Tibial nerve (tissue), 4 donors: Measurements from ENCODE around the gene MAN1A1. TPM values are rescaled to one million over a fixed set of nuclear protein-coding genes. Genes with fewer than 3 reads are reported as not detected.

Source experiments
- DNase-seq, 2 donors: peaks; one replicate each; pipeline ENCODE4 v3.0.0-alpha.2; 2019; ENCODE audit warnings: low spot score in 2 of 2
- H3K27ac ChIP-seq, 4 donors: fragments of 200-600 bp; sonication (generic) in 3 of 4; one replicate each; pipeline ENCODE4 v1.5.1; 2017 to 2019; ENCODE audit warnings: mild to moderate bottlenecking in 1 of 4
- H3K27me3 ChIP-seq, 2 donors: fragments of 200-600 bp; sonication (generic) in 1 of 2; one replicate each; pipeline versions ENCODE4 v1.5.1 to v1.6.0; 2017 to 2019
- H3K36me3 ChIP-seq, 3 donors: fragments of 200-600 bp; sonication (generic); one replicate each; pipeline ENCODE4 v1.5.1; 2018 to 2019
- H3K4me1 ChIP-seq, 4 donors: fragments of 200-600 bp; sonication (generic) in 3 of 4; one replicate each; pipeline ENCODE4 v1.5.1; 2017 to 2019
- H3K4me3 ChIP-seq, 4 donors: fragments of 200-600 bp; sonication (generic) in 3 of 4; one replicate each; pipeline ENCODE4 v1.5.1; 2017 to 2019; ENCODE audit warnings: mild to moderate bottlenecking in 1 of 4, moderate library complexity in 1 of 4
- H3K9me3 ChIP-seq, 4 donors: fragments of 200-600 bp; sonication (generic) in 3 of 4; one replicate each; pipeline ENCODE4 v1.5.1; 2017 to 2019
- CTCF ChIP-seq, 5 experiments: fragments of 200-600 bp in 3 of 5; fragments of 450-650 bp in 2 of 5; sonication (generic) in 3 of 5; IDR thresholded peaks; one replicate each; pipeline ENCODE4 v1.5.1; 2016 to 2019; ENCODE audit warnings: antibody characterized with exemption in 5 of 5, mild to moderate bottlenecking in 3 of 5, moderate library complexity in 2 of 5
- EP300 ChIP-seq, 2 donors: sonication (generic); formaldehyde crosslinking; IDR thresholded peaks; one replicate each; pipeline ENCODE4 v1.6.1; 2017; ENCODE audit warnings: antibody characterized with exemption in 2 of 2, mild to moderate bottlenecking in 1 of 2
- POLR2A ChIP-seq, 2 donors: fragments of 450-650 bp; IDR thresholded peaks; one replicate each; pipeline ENCODE4 v1.6.1; 2017; ENCODE audit warnings: antibody characterized with exemption in 2 of 2, mild to moderate bottlenecking in 2 of 2, moderate library complexity in 2 of 2
- WGBS, 2 donors: methylation state at CpG; one replicate each; pipeline ENCODE4 v1.1.5; 2018; 5-methylcytosine and 5-hydroxymethylcytosine counted together
- total RNA-seq, 4 donors: library from RNA; depleted of rRNA; stranded (reverse); fragments of >200 nt; gene quantifications; one replicate each; pipeline ENCODE4 v1.1.0, GENCODE V29; 2016

MAN1A1 gene
- total RNA-seq, 4 donors from 2014 or later: 118 to 287 (median 154) TPM

- no peak overlapping the region for H3K4me3 ChIP-seq
- WGBS, 2 donors: 70 to 78% methylated on average over 2 of the region's 2 CpGs
- H3K9me3 ChIP-seq: no peaks in the 10 kb centered on the region
- TF ChIP-seq CTCF (IDR thresholded peaks at IDR 0.05) (no peak), EP300 (IDR thresholded peaks at IDR 0.05) (no peak), POLR2A (IDR thresholded peaks at IDR 0.05) (no peak)
- no peak overlapping the region for H3K27ac ChIP-seq
- H3K27me3 ChIP-seq: no peaks in the 10 kb centered on the region
- H3K36me3 ChIP-seq: peaks cover 0 to 31% (median 0%) of the 10 kb centered on the region in 3 donors
- no peak for DNase-seq
- peaks cover 0 to 11% (median 0%) of the 10 kb centered on the region in 4 donors for H3K4me1 ChIP-seq
Measured at GRCh38 chr6:119182216-119182803, 167.3 kb downstream of the MAN1A1 start.

GRCh38 chr6:119181046-119181445 is 168.5 kb downstream of the MAN1A1 start:
- TF ChIP-seq EP300 (IDR thresholded peaks at IDR 0.05) (no peak), POLR2A (IDR thresholded peaks at IDR 0.05) (no peak), CTCF (IDR thresholded peaks at IDR 0.05) (no peak)
- 64 to 76% methylated on average over 1 of the region's 1 CpG for WGBS, 2 donors
- H3K9me3 ChIP-seq: no peaks in the 10 kb centered on the region
- no peak overlapping the region for H3K4me3 ChIP-seq
- peaks cover 0 to 22% (median 0%) of the 10 kb centered on the region in 3 donors for H3K36me3 ChIP-seq
- H3K4me1 ChIP-seq: peaks cover 0 to 11% (median 0%) of the 10 kb centered on the region in 4 donors
- no peak for DNase-seq
- no peaks in the 10 kb centered on the region for H3K27me3 ChIP-seq
- H3K27ac ChIP-seq: no peak overlapping the region

GRCh38 chr6:119179842-119180241 is 169.7 kb downstream of the MAN1A1 start:
- DNase-seq: no peak
- 79 to 85% methylated on average over 3 of the region's 3 CpGs for WGBS, 2 donors

GRCh38 chr6:119179062-119179461 is 170.5 kb downstream of the MAN1A1 start:
- DNase-seq: no peak
- Histone ChIP-seq H3K36me3 (peaks cover 0 to 12% (median 0%) of the 10 kb centered on the region in 3 donors), H3K27ac (no peak overlapping the region), H3K4me1 (peaks cover 0 to 16% (median 0%) of the 10 kb centered on the region in 4 donors), H3K27me3 (no peaks in the 10 kb centered on the region), H3K9me3 (no peaks in the 10 kb centered on the region), H3K4me3 (no peak overlapping the region)
- no peak for TF ChIP-seq CTCF (IDR thresholded peaks at IDR 0.05)
- TF ChIP-seq POLR2A (IDR thresholded peaks at IDR 0.05): no peak
- no peak for TF ChIP-seq EP300 (IDR thresholded peaks at IDR 0.05)
- WGBS, 2 donors: 35 to 40% methylated on average over 1 of the region's 1 CpG

More at GRCh38 chr6:119179842-119180241, 169.7 kb downstream of the MAN1A1 start:
- Histone ChIP-seq H3K27ac (no peak overlapping the region), H3K36me3 (peaks cover 0 to 12% (median 0%) of the 10 kb centered on the region in 3 donors), H3K9me3 (no peaks in the 10 kb centered on the region), H3K27me3 (no peaks in the 10 kb centered on the region), H3K4me1 (peaks cover 0 to 11% (median 0%) of the 10 kb centered on the region in 4 donors), H3K4me3 (no peak overlapping the region)
- TF ChIP-seq POLR2A (IDR thresholded peaks at IDR 0.05) (no peak), CTCF (IDR thresholded peaks at IDR 0.05) (no peak), EP300 (IDR thresholded peaks at IDR 0.05) (no peak)

GRCh38 chr6:119176445-119176844 is 173.1 kb downstream of the MAN1A1 start:
- TF ChIP-seq POLR2A (IDR thresholded peaks at IDR 0.05) (no peak), CTCF (IDR thresholded peaks at IDR 0.05) (no peak), EP300 (IDR thresholded peaks at IDR 0.05) (no peak)
- H3K4me3 ChIP-seq: no peak overlapping the region
- no peak overlapping the region for H3K27ac ChIP-seq
- no peak for DNase-seq
- H3K9me3 ChIP-seq: no peaks in the 10 kb centered on the region
- no peaks in the 10 kb centered on the region for H3K27me3 ChIP-seq
- 77 to 87% methylated on average over 3 of the region's 3 CpGs for WGBS, 2 donors
- peaks cover 0 to 26% (median 0%) of the 10 kb centered on the region in 4 donors for H3K4me1 ChIP-seq
- H3K36me3 ChIP-seq: peaks cover 0 to 7% (median 0%) of the 10 kb centered on the region in 3 donors
